ENCODE results near the gene DUSP2.
"Not testable (repeated sequence)": the region's sequence is repeated elsewhere in the genome, so short reads cannot be mapped to it uniquely, and the experiment has no call there.

DUSP2 gene

GRCh38 chr2:96146881-96147592, 1.8 kb upstream of the DUSP2 start:
- FAIRE-seq, result no peak

- no peak for FAIRE-seq
These were observed 1.1 kb upstream of the DUSP2 start for GRCh38 chr2:96146153-96146880.

GRCh38 chr2:96145848-96146152, 560 bp upstream of the DUSP2 start:
- no peak for FAIRE-seq

GRCh38 chr2:96144481-96145035, 682 bp downstream of the DUSP2 start:
- FAIRE-seq, result no peak

- FAIRE-seq, result no peak
These were observed 1.3 kb downstream of the DUSP2 start for GRCh38 chr2:96143848-96144480.

GRCh38 chr2:96143231-96143847, 1.9 kb downstream of the DUSP2 start:
- no peak for FAIRE-seq

- FAIRE-seq, result no peak
These were observed 2.8 kb downstream of the DUSP2 start for GRCh38 chr2:96142217-96143113.

- FAIRE-seq, result not testable (repeated sequence)
These were observed 3.6 kb downstream of the DUSP2 start for GRCh38 chr2:96141624-96141967.

GRCh38 chr2:96140941-96141623, 4.2 kb downstream of the DUSP2 start:
- FAIRE-seq, result no peak

- FAIRE-seq, result no peak
These were observed 6.0 kb downstream of the DUSP2 start for GRCh38 chr2:96139181-96139758.

- no peak for FAIRE-seq
These were observed 6.8 kb downstream of the DUSP2 start, which contains the start of gene ASTL for GRCh38 chr2:96138179-96139145. Gene ASTL, minus strand, starts transcription at chr2:96138502. Its CDS starts 66 bp downstream, at chr2:96138436.

- FAIRE-seq, result no peak
These were observed 7.7 kb downstream of the DUSP2 start for GRCh38 chr2:96137321-96138178.

- no peak for FAIRE-seq
These were observed 9.0 kb downstream of the DUSP2 start for GRCh38 chr2:96136129-96136720.

GRCh38 chr2:96135621-96136020, 9.6 kb downstream of the DUSP2 start:
- FAIRE-seq, result no peak

GRCh38 chr2:96135171-96135570, 10.1 kb downstream of the DUSP2 start:
- no peak for FAIRE-seq

- FAIRE-seq, result no peak
These were observed 10.8 kb downstream of the DUSP2 start for GRCh38 chr2:96134421-96134820.

GRCh38 chr2:96131813-96132745, 13.2 kb downstream of the DUSP2 start:
- no peak for FAIRE-seq
